IPS-18a (cell line): ENCODE results near the gene HOMER3.

Source experiments
- H3K27ac ChIP-seq: one replicate; pipeline ENCODE4 v1.5.1; 2013; ENCODE audit warnings: low read length
- H3K27me3 ChIP-seq: one replicate; pipeline ENCODE4 v1.6.1; 2013; ENCODE audit warnings: mild to moderate bottlenecking, low read length; ENCODE audit not compliant: control insufficient read depth, insufficient read depth
- H3K36me3 ChIP-seq: one replicate; pipeline ENCODE4 v1.6.1; 2013; ENCODE audit warnings: low read depth, low read length; ENCODE audit not compliant: control insufficient read depth
- H3K4me1 ChIP-seq: one replicate; pipeline ENCODE4 v1.6.1; 2013; ENCODE audit warnings: low read depth, low read length; ENCODE audit not compliant: control insufficient read depth
- H3K4me3 ChIP-seq: one replicate; pipeline ENCODE4 v1.5.1; 2013; ENCODE audit warnings: low read length
- H3K9ac ChIP-seq: one replicate; pipeline ENCODE4 v1.6.1; 2013; ENCODE audit warnings: mild to moderate bottlenecking, low read length, moderate library complexity
- H3K9me3 ChIP-seq: one replicate; pipeline ENCODE4 v1.6.1; 2013; ENCODE audit warnings: low read depth, low read length; ENCODE audit not compliant: control insufficient read depth

Gene HOMER3

GRCh38 chr19:18881491-18881890 lies 59.5 kb downstream of the HOMER3 start:
- H3K4me3 ChIP-seq = no peak overlapping the region
- H3K9me3 ChIP-seq = no peaks in the 10 kb centered on the region
- H3K9ac ChIP-seq = no peak overlapping the region
- no peaks in the 10 kb centered on the region for H3K27me3 ChIP-seq
- H3K27ac ChIP-seq = no peak overlapping the region
- H3K4me1 ChIP-seq = no peaks in the 10 kb centered on the region
- H3K36me3 ChIP-seq = peaks cover 14% of the 10 kb centered on the region

GRCh38 chr19:18879579-18880373 lies 61.2 kb downstream of the HOMER3 start:
- Histone ChIP-seq H3K36me3 (peaks cover 14% of the 10 kb centered on the region), H3K9me3 (no peaks in the 10 kb centered on the region), H3K4me3 (no peak overlapping the region), H3K27me3 (no peaks in the 10 kb centered on the region), H3K9ac (no peak overlapping the region), H3K4me1 (no peaks in the 10 kb centered on the region), H3K27ac (no peak overlapping the region)
